ENCODE data around the gene TMEM41A.

TMEM41A gene

GRCh38 chr3:185498503-185499396 lies at the start of gene TMEM41A:
TSS of gene TMEM41A (minus strand) at chr3:185499035. CDS start at chr3:185498961, 74 bp downstream.
- DNase-seq (ENCODE audit: low read depth, low spot score), result peak; percentile 81

GRCh38 chr3:185540695-185541094 lies 41.9 kb upstream of the TMEM41A start:
- no peak for DNase-seq (ENCODE audit: low read depth, low spot score)

GRCh38 chr3:185539934-185540333 lies 41.1 kb upstream of the TMEM41A start:
- DNase-seq (ENCODE audit: low read depth, low spot score), result no peak

GRCh38 chr3:185537369-185537970 lies 38.6 kb upstream of the TMEM41A start:
- DNase-seq (ENCODE audit: low read depth, low spot score), result no peak

GRCh38 chr3:185534511-185534910 lies 35.7 kb upstream of the TMEM41A start:
- no peak for DNase-seq (ENCODE audit: low read depth, low spot score)

- no peak for DNase-seq (ENCODE audit: low read depth, low spot score)
Observed at GRCh38 chr3:185532901-185533300, 34.1 kb upstream of the TMEM41A start.

GRCh38 chr3:185530856-185531255 lies 32.0 kb upstream of the TMEM41A start:
- DNase-seq (ENCODE audit: low read depth, low spot score), result no peak

- no peak for DNase-seq (ENCODE audit: low read depth, low spot score)
Observed at GRCh38 chr3:185528532-185528931, 29.7 kb upstream of the TMEM41A start.

- no peak for DNase-seq (ENCODE audit: low read depth, low spot score)
Observed at GRCh38 chr3:185527364-185527763, 28.5 kb upstream of the TMEM41A start.

GRCh38 chr3:185526349-185526951 lies 27.6 kb upstream of the TMEM41A start:
- DNase-seq (ENCODE audit: low read depth, low spot score), result no peak

GRCh38 chr3:185521349-185522138 lies 22.7 kb upstream of the TMEM41A start:
- no peak for DNase-seq (ENCODE audit: low read depth, low spot score)

- DNase-seq (ENCODE audit: low read depth, low spot score), result no peak
Observed at GRCh38 chr3:185519021-185519420, 20.2 kb upstream of the TMEM41A start.

- no peak for DNase-seq (ENCODE audit: low read depth, low spot score)
Observed at GRCh38 chr3:185517387-185518130, 18.7 kb upstream of the TMEM41A start.

GRCh38 chr3:185511711-185512110 lies 12.9 kb upstream of the TMEM41A start:
- no peak for DNase-seq (ENCODE audit: low read depth, low spot score)

- no peak for DNase-seq (ENCODE audit: low read depth, low spot score)
Observed at GRCh38 chr3:185508335-185508991, 9.6 kb upstream of the TMEM41A start.

GRCh38 chr3:185507883-185508282 lies 9.0 kb upstream of the TMEM41A start:
- no peak for DNase-seq (ENCODE audit: low read depth, low spot score)

GRCh38 chr3:185504636-185505035 lies 5.8 kb upstream of the TMEM41A start:
- no peak for DNase-seq (ENCODE audit: low read depth, low spot score)

GRCh38 chr3:185503521-185503920 lies 4.7 kb upstream of the TMEM41A start:
- no peak for DNase-seq (ENCODE audit: low read depth, low spot score)

GRCh38 chr3:185502987-185503386 lies 4.2 kb upstream of the TMEM41A start:
- no peak for DNase-seq (ENCODE audit: low read depth, low spot score)

GRCh38 chr3:185490241-185490640 lies 8.6 kb downstream of the TMEM41A start:
- no peak for DNase-seq (ENCODE audit: low read depth, low spot score)

GRCh38 chr3:185489462-185489861 lies 9.4 kb downstream of the TMEM41A start:
- DNase-seq (ENCODE audit: low read depth, low spot score), result no peak

Data from activated naive CD8-positive, alpha-beta T cell treated with anti-CD3 and anti-CD28 coated beads, Interleukin-2, amount 50 U/mL, for 16 hours (primary cell).